K562 (cell line): Measurements from ENCODE around the gene PARD6B. TPM values are rescaled to one million over a fixed set of nuclear protein-coding genes. Genes with fewer than 3 reads are reported as not detected.

Source experiments
- ARNT ChIP-seq, 2 experiments: fragments of 450-650 bp; IDR thresholded peaks; 2 replicates each; pipeline ENCODE4 v1.6.1; 2016; ENCODE audit warnings: mild to moderate bottlenecking in 1 of 2
- EGR1 ChIP-seq: fragments of 450-650 bp; conservative IDR thresholded peaks from 2 replicates; pipeline ENCODE4 v1.6.1; 2017; ENCODE audit warnings: mild to moderate bottlenecking
- ELF4 ChIP-seq: fragments of 450-650 bp; formaldehyde crosslinking; IDR thresholded peaks from 2 replicates; pipeline ENCODE4 v1.4.0; 2022; ENCODE audit warnings: missing genetic modification characterization
- FOXM1 ChIP-seq, 2 experiments: fragments of 450-650 bp in 1 of 2; sonication (generic) in 1 of 2; formaldehyde crosslinking in 1 of 2; IDR thresholded peaks; 2 replicates each; pipeline versions ENCODE4 v1.6.1 to v1.9.0; 2017 to 2022; ENCODE audit warnings: low read depth in 2 of 2, mild to moderate bottlenecking in 2 of 2, missing genetic modification reagents in 1 of 2, moderate library complexity in 1 of 2
- HNRNPL ChIP-seq: fragments of 200-400 bp; formaldehyde crosslinking; IDR thresholded peaks from 2 replicates; pipeline ENCODE4 v1.6.1; 2017; ENCODE audit warnings: low read depth, mild to moderate bottlenecking, low read length
- KLF1 ChIP-seq: fragments of 450-650 bp; IDR thresholded peaks from 2 replicates; pipeline ENCODE4 v1.6.1; 2016; ENCODE audit warnings: missing genetic modification characterization, missing compliant biosample characterization
- LEF1 ChIP-seq: fragments of 450-650 bp; IDR thresholded peaks from 2 replicates; pipeline ENCODE4 v1.6.1; 2016; ENCODE audit warnings: mild to moderate bottlenecking
- NONO ChIP-seq, 2 experiments: fragments of 200-400 bp in 1 of 2; fragments of 450-650 bp in 1 of 2; formaldehyde crosslinking in 1 of 2; IDR thresholded peaks; 2 replicates each; pipeline ENCODE4 v1.6.1; 2017; ENCODE audit warnings: low read depth in 2 of 2, mild to moderate bottlenecking in 2 of 2, moderate library complexity in 2 of 2, low read length in 1 of 2
- POLR2AphosphoS5 ChIP-seq: IDR thresholded peaks from 2 replicates; pipeline ENCODE4 v1.6.1; 2011; ENCODE audit warnings: mild to moderate bottlenecking, low read depth, low read length, moderate library complexity; ENCODE audit not compliant: control insufficient read depth, insufficient read depth
- RBFOX2 ChIP-seq: fragments of 200-400 bp; formaldehyde crosslinking; IDR thresholded peaks from 2 replicates; pipeline ENCODE4 v1.6.1; 2017; ENCODE audit warnings: low read depth, mild to moderate bottlenecking, low read length, moderate library complexity
- RFX7 ChIP-seq: fragments of 250-450 bp; sonication (Bioruptor Pico); IDR thresholded peaks from 2 replicates; pipeline ENCODE4 v1.5.1; 2021; ENCODE audit warnings: mild to moderate bottlenecking
- SMAD1 ChIP-seq: fragments of 150-350 bp; IDR thresholded peaks from 2 replicates; pipeline ENCODE4 v1.6.1; 2014; ENCODE audit warnings: low read length, low read depth; ENCODE audit not compliant: partially characterized antibody
- SMARCB1 ChIP-seq: IDR thresholded peaks from 2 replicates; pipeline ENCODE4 v1.6.1; 2011; ENCODE audit warnings: improper control_type of control experiment, low read depth; ENCODE audit not compliant: insufficient read length
- TBL1XR1 ChIP-seq, 2 experiments: IDR thresholded peaks; 2 replicates each; pipeline ENCODE4 v1.6.1; 2012; ENCODE audit warnings: improper control_type of control experiment in 2 of 2, low read length in 2 of 2, mild to moderate bottlenecking in 1 of 2
- TEAD2 ChIP-seq: fragments of 450-650 bp; IDR thresholded peaks from 2 replicates; pipeline ENCODE4 v1.6.1; 2016; ENCODE audit warnings: missing genetic modification characterization, control low read depth, missing compliant biosample characterization
- WHSC1 ChIP-seq: IDR thresholded peaks from one replicate; pipeline ENCODE4 v1.6.1; 2012; ENCODE audit warnings: low read length, control low read depth, inconsistent platforms
- ZC3H4 ChIP-seq: sonication (generic); formaldehyde crosslinking; IDR thresholded peaks from 2 replicates; pipeline ENCODE4 v1.9.0; 2021; ENCODE audit warnings: missing genetic modification reagents, borderline replicate concordance
- ZNF121 ChIP-seq: sonication (generic); formaldehyde crosslinking; conservative IDR thresholded peaks from 2 replicates; pipeline ENCODE4 v1.8.0; 2022; ENCODE audit warnings: missing genetic modification reagents
- ZNF175 ChIP-seq: fragments of 200-800 bp; sonication (Bioruptor generic); IDR thresholded peaks from 2 replicates; pipeline ENCODE4 v1.6.1; 2016; ENCODE audit warnings: low read depth, mild to moderate bottlenecking, missing genetic modification characterization, missing compliant biosample characterization
- ZNF444 ChIP-seq: fragments of 250-450 bp; sonication (Bioruptor Pico); IDR thresholded peaks from 2 replicates; pipeline ENCODE4 v1.4.0; 2020; ENCODE audit warnings: mild to moderate bottlenecking, moderate library complexity
- ZNF77 ChIP-seq: fragments of 250-450 bp; sonication (Bioruptor Pico); IDR thresholded peaks from 2 replicates; pipeline ENCODE4 v1.5.0; 2020
- polyA plus RNA-seq, 8 experiments: library from polyadenylated mRNA; depleted of rRNA in 4 of 8; stranded (reverse) in 5 of 8; unstranded in 3 of 8; fragments of >200 nt; fragmentation: Nextera tagmentation in 2 of 8; fragmentation: Illumina TruSeq in 1 of 8; extraction: Ambion mirVana in 2 of 8; extraction: Trizol in 1 of 8; gene quantifications; 2 replicates each; pipeline versions ENCODE4 v1.2.1 to v1.2.3, GENCODE V29; 2011 to 2014; ENCODE audit warnings: inconsistent platforms in 1 of 8, missing spikeins in 1 of 8
- total RNA-seq, 7 experiments: library from RNA; depleted of rRNA in 6 of 7; stranded (reverse); fragments of >200 nt in 6 of 7; fragmentation: Illumina TruSeq in 2 of 7; extraction: Trizol in 2 of 7; gene quantifications; 2 replicates each; pipeline versions ENCODE4 v1.2.1 to v1.2.3, GENCODE V29; 2011 to 2021; ENCODE audit warnings: low replicate concordance in 1 of 7
- TF ChIP-seq, protein P1 (sequence below): sonication (generic); formaldehyde crosslinking; IDR thresholded peaks from 2 replicates; pipeline ENCODE4 v1.8.0; 2023; ENCODE audit warnings: missing genetic modification reagents, mild to moderate bottlenecking, borderline replicate concordance
- TF ChIP-seq, protein P2 (sequence below): fragments of 250-450 bp; sonication (Bioruptor Pico); IDR thresholded peaks from 2 replicates; pipeline ENCODE4 v1.8.0; 2022; ENCODE audit warnings: moderate library complexity, mild to moderate bottlenecking, inconsistent platforms

Gene PARD6B
- total and polyA plus RNA-seq, 9 of the 15 experiments (the other 6 are each of a cell fraction or from before 2014, with no cell fraction given): 1.7 to 12.3 (median 5.5) TPM

DNA sequence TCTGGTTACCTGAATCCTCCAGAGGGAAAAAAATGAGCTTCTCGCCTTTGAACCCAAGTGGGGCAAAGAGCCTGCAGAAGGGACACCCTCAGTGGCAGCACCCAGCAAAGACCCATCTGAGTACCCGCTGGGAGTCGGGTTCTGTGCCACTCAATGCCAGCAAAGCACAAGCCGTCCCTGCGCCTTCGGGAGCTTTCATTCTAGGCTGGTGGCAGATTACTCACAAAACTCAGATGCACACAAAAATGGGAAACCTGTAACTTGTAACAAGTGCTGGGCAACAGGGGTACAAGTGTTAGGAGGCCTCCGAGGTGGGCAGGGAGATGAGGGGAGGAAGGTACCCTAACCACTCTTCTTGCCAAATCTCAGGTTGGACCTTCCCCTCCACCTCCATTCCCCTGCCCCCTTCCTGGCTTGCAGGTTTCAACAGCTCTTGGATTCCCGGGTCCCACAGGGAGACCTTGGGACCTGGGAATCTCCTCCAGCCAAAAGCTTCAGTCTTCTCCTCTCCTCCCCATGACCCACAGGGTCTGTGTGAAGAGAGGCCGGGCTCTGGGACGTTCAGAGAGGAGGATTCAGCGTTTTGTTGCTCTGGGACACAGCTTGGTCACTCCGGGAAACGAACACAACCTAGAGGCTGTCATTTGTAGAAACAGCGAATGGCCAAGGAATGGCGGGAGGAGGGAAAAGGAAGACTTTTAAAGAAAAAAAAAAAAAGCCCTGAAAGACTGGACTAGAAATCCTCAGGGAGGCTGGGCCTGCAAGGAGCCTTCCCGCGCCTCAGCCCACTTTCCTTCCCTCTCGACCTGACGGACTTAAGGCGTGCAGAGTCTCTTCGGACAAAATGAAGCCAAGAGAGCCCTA, 1.2 kb upstream of the PARD6B start (continued):
- TF ChIP-seq, protein P1, sequence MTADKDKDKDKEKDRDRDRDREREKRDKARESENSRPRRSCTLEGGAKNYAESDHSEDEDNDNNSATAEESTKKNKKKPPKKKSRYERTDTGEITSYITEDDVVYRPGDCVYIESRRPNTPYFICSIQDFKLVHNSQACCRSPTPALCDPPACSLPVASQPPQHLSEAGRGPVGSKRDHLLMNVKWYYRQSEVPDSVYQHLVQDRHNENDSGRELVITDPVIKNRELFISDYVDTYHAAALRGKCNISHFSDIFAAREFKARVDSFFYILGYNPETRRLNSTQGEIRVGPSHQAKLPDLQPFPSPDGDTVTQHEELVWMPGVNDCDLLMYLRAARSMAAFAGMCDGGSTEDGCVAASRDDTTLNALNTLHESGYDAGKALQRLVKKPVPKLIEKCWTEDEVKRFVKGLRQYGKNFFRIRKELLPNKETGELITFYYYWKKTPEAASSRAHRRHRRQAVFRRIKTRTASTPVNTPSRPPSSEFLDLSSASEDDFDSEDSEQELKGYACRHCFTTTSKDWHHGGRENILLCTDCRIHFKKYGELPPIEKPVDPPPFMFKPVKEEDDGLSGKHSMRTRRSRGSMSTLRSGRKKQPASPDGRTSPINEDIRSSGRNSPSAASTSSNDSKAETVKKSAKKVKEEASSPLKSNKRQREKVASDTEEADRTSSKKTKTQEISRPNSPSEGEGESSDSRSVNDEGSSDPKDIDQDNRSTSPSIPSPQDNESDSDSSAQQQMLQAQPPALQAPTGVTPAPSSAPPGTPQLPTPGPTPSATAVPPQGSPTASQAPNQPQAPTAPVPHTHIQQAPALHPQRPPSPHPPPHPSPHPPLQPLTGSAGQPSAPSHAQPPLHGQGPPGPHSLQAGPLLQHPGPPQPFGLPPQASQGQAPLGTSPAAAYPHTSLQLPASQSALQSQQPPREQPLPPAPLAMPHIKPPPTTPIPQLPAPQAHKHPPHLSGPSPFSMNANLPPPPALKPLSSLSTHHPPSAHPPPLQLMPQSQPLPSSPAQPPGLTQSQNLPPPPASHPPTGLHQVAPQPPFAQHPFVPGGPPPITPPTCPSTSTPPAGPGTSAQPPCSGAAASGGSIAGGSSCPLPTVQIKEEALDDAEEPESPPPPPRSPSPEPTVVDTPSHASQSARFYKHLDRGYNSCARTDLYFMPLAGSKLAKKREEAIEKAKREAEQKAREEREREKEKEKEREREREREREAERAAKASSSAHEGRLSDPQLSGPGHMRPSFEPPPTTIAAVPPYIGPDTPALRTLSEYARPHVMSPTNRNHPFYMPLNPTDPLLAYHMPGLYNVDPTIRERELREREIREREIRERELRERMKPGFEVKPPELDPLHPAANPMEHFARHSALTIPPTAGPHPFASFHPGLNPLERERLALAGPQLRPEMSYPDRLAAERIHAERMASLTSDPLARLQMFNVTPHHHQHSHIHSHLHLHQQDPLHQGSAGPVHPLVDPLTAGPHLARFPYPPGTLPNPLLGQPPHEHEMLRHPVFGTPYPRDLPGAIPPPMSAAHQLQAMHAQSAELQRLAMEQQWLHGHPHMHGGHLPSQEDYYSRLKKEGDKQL (CRISPR knock-in tag): no peak
- TF ChIP-seq SMARCB1 (no peak), ARNT (IDR thresholded peaks at IDR 0.05) (no peak), TEAD2 (tag) (no peak), WHSC1 (no peak), HNRNPL (no peak), NONO (IDR thresholded peaks at IDR 0.05; ENCODE audit: low read depth in 2 of 2, low read length in 1 of 2) (no peak), RBFOX2 (no peak), LEF1 (no peak), FOXM1 (IDR thresholded peaks at IDR 0.05; ENCODE audit: low read depth) (no peak), FOXM1 (CRISPR knock-in tag; IDR thresholded peaks at IDR 0.05; ENCODE audit: low read depth) (no peak), KLF1 (no peak), ELF4 (no peak), POLR2AphosphoS5 (0 out of 2 replicates have a peak, but pooled peaks have one; percentile 16), SMAD1 (no peak), RFX7 (CRISPR knock-in tag) (no peak), ZNF175 (CRISPR knock-in tag) (0 out of 2 replicates have a peak, but pooled peaks have one; percentile 14), ZNF444 (CRISPR knock-in tag) (no peak), ZNF121 (no peak), ZC3H4 (CRISPR knock-in tag) (peak; percentile 51; the same call in 1 of the 2 replicates), ZNF77 (CRISPR knock-in tag) (no peak), TBL1XR1 (IDR thresholded peaks at IDR 0.05; ENCODE audit: low read length in 2 of 2) (no peak), EGR1 (no peak)
- TF ChIP-seq, protein P2, sequence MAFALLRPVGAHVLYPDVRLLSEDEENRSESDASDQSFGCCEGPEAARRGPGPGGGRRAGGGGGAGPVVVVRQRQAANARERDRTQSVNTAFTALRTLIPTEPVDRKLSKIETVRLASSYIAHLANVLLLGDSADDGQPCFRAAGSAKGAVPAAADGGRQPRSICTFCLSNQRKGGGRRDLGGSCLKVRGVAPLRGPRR: no peak
